ENCODE measurements around the gene NEK3.

DNA sequence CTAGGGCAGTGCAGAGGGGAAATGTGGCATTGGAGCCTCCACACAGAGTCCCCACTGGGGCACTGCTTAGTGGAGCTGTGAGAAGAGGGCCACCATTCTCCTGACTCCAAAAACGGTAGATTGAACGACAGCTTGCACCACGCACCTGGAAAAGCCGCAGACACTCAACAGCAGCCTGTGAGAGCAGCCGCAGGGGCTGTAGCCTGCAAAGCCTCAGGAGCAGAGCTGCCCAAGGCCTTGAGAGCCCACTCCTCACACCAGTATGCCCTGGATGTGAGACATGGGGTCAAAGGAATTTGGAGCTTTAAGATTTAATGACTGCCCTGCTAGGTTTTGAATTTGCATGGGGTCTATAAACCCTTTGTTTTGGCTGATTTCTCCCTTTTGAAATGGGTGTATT lies 62.2 kb downstream of the NEK3 start:
- TF ChIP-seq, protein P1, sequence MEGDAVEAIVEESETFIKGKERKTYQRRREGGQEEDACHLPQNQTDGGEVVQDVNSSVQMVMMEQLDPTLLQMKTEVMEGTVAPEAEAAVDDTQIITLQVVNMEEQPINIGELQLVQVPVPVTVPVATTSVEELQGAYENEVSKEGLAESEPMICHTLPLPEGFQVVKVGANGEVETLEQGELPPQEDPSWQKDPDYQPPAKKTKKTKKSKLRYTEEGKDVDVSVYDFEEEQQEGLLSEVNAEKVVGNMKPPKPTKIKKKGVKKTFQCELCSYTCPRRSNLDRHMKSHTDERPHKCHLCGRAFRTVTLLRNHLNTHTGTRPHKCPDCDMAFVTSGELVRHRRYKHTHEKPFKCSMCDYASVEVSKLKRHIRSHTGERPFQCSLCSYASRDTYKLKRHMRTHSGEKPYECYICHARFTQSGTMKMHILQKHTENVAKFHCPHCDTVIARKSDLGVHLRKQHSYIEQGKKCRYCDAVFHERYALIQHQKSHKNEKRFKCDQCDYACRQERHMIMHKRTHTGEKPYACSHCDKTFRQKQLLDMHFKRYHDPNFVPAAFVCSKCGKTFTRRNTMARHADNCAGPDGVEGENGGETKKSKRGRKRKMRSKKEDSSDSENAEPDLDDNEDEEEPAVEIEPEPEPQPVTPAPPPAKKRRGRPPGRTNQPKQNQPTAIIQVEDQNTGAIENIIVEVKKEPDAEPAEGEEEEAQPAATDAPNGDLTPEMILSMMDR (IDR thresholded peaks at IDR 0.05; ENCODE audit: poor library complexity, severe bottlenecking) = no peak
- no peak for TF ChIP-seq TAF1 (IDR thresholded peaks at IDR 0.05; ENCODE audit: low read depth)
